Pancreas (tissue), 10 donors: ENCODE data around the gene CLEC9A. TPM values are rescaled to one million over a fixed set of nuclear protein-coding genes. Genes with fewer than 3 reads are reported as not detected.
A peak's percentile ranks its signal among the peaks of the same experiment; 100 is the strongest.

Source experiments
- ATAC-seq, 4 donors: fragments of 200-7000 bp; cut with Tn5 transposase; one replicate each; pipeline versions ENCODE4 v1.8.0 to v1.9.1; 2020; ENCODE audit warnings: mild to moderate bottlenecking in 4 of 4, moderate library complexity in 4 of 4
- DNase-seq, 6 donors: peaks; one replicate each; pipeline ENCODE4 v3.0.0-alpha.2; 2020
- FAIRE-seq: peaks from 2 replicates; lab custom pipeline; 2012; peaks lifted over from hg19 to GRCh38; lab: Jason Lieb, UNC
- H3K27ac ChIP-seq, 4 donors: fragments of 200-600 bp; sonication (generic); 1 replicate in 3 of 4; 2 replicates in 1 of 4; pipeline versions ENCODE4 v1.5.0 to v1.8.0; 2020
- H3K27me3 ChIP-seq, 4 donors: fragments of 200-600 bp; one replicate each; pipeline ENCODE4 v1.8.0; 2021
- H3K36me3 ChIP-seq, 3 donors: fragments of 200-600 bp; sonication (generic) in 1 of 3; one replicate each; pipeline versions ENCODE4 v1.5.0 to v1.8.0; 2020 to 2021
- H3K4me1 ChIP-seq, 3 donors: fragments of 200-600 bp; one replicate each; pipeline ENCODE4 v1.8.0; 2021
- H3K4me3 ChIP-seq, 4 donors: fragments of 200-600 bp; sonication (generic) in 2 of 4; one replicate each; pipeline versions ENCODE4 v1.5.0 to v1.8.0; 2020 to 2021
- H3K9me3 ChIP-seq, 4 donors: fragments of 200-600 bp; one replicate each; pipeline ENCODE4 v1.8.0; 2021
- WGBS, 2 donors: extraction: QIAGEN DNeasy Blood & Tissue Kit; methylation state at CpG; one replicate each; pipeline ENCODE4 v1.1.7; 2013; 5-methylcytosine and 5-hydroxymethylcytosine counted together
- intact Hi-C, 3 donors: fragments of 100-400 bp; cut with DNase I; formaldehyde crosslinking; loops; one replicate each; pipeline versions ENCODE4 v1.11.1 to v1.14.2; 2022
- polyA plus RNA-seq, 2 donors: library from polyadenylated mRNA; stranded (reverse); fragments of 200-250 nt; gene quantifications; one replicate each; pipeline ENCODE4 v1.2.3, GENCODE V29; 2013
- total RNA-seq, 6 donors: library from RNA; stranded (reverse); fragmentation: NEBNext Ultra II Directional in 4 of 6; extraction: Animal tissue kit (Norgen Biotek cat#: 25700) in 4 of 6; gene quantifications; one replicate each; pipeline versions ENCODE4 v1.2.1 to v1.2.4, GENCODE V29; 2021 to 2023
- TF ChIP-seq, protein P1 (sequence below), 4 donors: fragments of 200-600 bp; sonication (generic) in 3 of 4; IDR thresholded peaks; one replicate each; pipeline versions ENCODE4 v1.5.0 to v1.8.0; 2021; ENCODE audit warnings: antibody characterized with exemption in 4 of 4
- donor health status: healthy with polysubstance abuse.
- donor health status: DM: no; HTN: no; CAD: no; lungs with moderate emphysema.
- donor health status: DM: no; HTN: no; CAD: no.
- donor health status: control.
- donor health status: control.
- donor health status: Bipolar disorder and iron deficiency.
- donor health status: DM: yes; HTN: yes; CAD: no.
- donor health status: DM: no; HTN: no; CAD: no.
- donor health status: DM: no; HTN: no; CAD: no.
- donor health status: DM: yes; HTN: yes; CAD: no.

The CLEC9A gene
- total and polyA plus RNA-seq, 8 donors = 0.09 to 0.22 (median 0.18) TPM; not detected in 5

DNA sequence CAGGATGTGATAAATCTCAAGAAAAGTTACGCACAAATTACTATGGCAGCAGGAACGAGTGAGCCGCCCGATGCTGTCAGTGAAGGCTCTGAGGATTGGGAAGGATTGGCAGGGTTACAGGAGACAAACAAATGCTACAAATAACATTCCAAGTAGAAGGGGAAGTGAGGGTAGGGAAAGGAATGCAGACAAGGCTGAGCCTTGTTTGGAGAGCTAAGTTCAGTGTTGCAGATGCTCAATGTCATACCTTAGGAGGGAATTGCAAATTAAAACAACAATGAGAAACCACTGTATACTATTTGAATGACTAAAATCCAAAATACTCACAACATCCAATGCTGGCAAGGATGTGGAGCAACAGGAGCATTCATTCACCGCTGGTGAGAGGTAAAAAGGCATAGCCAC, 1.3 kb downstream of the CLEC9A start:
- ATAC-seq (no peak), FAIRE-seq (no peak), DNase-seq (no peak)
- TF ChIP-seq, protein P1, sequence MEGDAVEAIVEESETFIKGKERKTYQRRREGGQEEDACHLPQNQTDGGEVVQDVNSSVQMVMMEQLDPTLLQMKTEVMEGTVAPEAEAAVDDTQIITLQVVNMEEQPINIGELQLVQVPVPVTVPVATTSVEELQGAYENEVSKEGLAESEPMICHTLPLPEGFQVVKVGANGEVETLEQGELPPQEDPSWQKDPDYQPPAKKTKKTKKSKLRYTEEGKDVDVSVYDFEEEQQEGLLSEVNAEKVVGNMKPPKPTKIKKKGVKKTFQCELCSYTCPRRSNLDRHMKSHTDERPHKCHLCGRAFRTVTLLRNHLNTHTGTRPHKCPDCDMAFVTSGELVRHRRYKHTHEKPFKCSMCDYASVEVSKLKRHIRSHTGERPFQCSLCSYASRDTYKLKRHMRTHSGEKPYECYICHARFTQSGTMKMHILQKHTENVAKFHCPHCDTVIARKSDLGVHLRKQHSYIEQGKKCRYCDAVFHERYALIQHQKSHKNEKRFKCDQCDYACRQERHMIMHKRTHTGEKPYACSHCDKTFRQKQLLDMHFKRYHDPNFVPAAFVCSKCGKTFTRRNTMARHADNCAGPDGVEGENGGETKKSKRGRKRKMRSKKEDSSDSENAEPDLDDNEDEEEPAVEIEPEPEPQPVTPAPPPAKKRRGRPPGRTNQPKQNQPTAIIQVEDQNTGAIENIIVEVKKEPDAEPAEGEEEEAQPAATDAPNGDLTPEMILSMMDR (IDR thresholded peaks at IDR 0.05) = no peak
- WGBS, 2 donors = 66 to 77% methylated on average over 5 of the region's 5 CpGs
- intact Hi-C loops = no loop called here
- no peaks in the 10 kb centered on the region for H3K4me1 ChIP-seq
- no peaks in the 10 kb centered on the region for H3K9me3 ChIP-seq
- H3K27ac ChIP-seq = no peak overlapping the region
- no peaks in the 10 kb centered on the region for H3K27me3 ChIP-seq
- no peaks in the 10 kb centered on the region for H3K36me3 ChIP-seq
- no peak overlapping the region for H3K4me3 ChIP-seq

- DNase-seq (no peak), ATAC-seq (no peak), FAIRE-seq (no peak)
- Histone ChIP-seq H3K27ac (no peak overlapping the region), H3K9me3 (no peaks in the 10 kb centered on the region), H3K27me3 (no peaks in the 10 kb centered on the region), H3K4me3 (no peak overlapping the region), H3K36me3 (no peaks in the 10 kb centered on the region), H3K4me1 (no peaks in the 10 kb centered on the region)
- 39 to 82% methylated on average over 1 of the region's 1 CpG for WGBS, 2 donors
- TF ChIP-seq, protein P1 (IDR thresholded peaks at IDR 0.05) = peak in 1 of 4 donors; percentile 16
- intact Hi-C loops = no loop called here
Observed at GRCh38 chr12:10033783-10034545, 3.5 kb downstream of the CLEC9A start.

- Histone ChIP-seq H3K4me1 (no peaks in the 10 kb centered on the region), H3K36me3 (no peaks in the 10 kb centered on the region), H3K27ac (no peak overlapping the region), H3K9me3 (no peaks in the 10 kb centered on the region), H3K4me3 (no peak overlapping the region), H3K27me3 (no peaks in the 10 kb centered on the region)
- DNase-seq (no peak), FAIRE-seq (no peak), ATAC-seq (no peak)
- TF ChIP-seq, protein P1 (IDR thresholded peaks at IDR 0.05) = no peak
- intact Hi-C loops = no loop called here
Observed at GRCh38 chr12:10042167-10042566, 11.7 kb downstream of the CLEC9A start.

- 52 to 66% methylated on average over 3 of the region's 3 CpGs for WGBS, 2 donors
- ATAC-seq (no peak), DNase-seq (no peak), FAIRE-seq (no peak)
- TF ChIP-seq, protein P1 (IDR thresholded peaks at IDR 0.05) = no peak
- Histone ChIP-seq H3K4me3 (no peak overlapping the region), H3K9me3 (no peaks in the 10 kb centered on the region), H3K36me3 (no peaks in the 10 kb centered on the region), H3K4me1 (no peaks in the 10 kb centered on the region), H3K27me3 (no peaks in the 10 kb centered on the region), H3K27ac (no peak overlapping the region)
- intact Hi-C loops = no loop called here
Observed at GRCh38 chr12:10048526-10048925, 18.0 kb downstream of the CLEC9A start.

DNA sequence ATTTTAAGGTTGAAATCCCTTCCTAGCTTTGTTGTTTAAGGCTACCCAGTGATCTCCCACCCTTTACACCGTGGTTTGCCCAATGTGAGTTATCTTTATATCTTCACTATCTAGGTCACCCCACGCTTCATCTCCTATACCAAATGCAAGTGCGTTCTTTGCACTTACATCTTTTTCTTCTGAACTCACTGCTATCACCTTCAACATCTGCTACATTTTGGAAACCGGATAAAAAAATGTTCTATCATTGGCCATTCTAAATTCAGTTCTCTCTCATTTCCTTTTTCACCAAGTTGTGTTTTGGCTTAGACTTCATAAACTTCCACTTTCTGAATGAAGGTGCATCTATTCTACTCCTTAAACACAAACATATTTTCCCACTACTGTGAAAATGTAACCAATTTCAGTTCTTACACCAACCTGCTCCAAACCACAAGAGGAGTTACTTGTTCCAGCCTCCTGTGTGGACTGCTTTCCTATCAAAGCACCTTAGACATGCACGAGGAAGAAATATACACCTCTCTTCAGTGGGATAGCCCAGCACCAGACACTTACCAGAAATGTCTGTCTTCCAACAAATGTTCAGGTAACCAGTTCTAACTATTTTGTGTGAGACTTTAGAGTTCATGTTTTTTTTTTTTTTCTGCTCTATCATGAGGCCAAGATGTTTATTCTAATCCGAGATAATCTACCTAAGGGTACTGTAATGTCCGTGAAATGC, 21.9 kb downstream of the CLEC9A start:
- H3K27me3 ChIP-seq = peaks cover 0 to 2% (median 0%) of the 10 kb centered on the region in 4 donors
- FAIRE-seq = no peak
- TF ChIP-seq, protein P1 (IDR thresholded peaks at IDR 0.05) = no peak
- no peak overlapping the region for H3K27ac ChIP-seq
- no peaks in the 10 kb centered on the region for H3K36me3 ChIP-seq
- H3K4me1 ChIP-seq = no peaks in the 10 kb centered on the region
- H3K9me3 ChIP-seq = no peaks in the 10 kb centered on the region
- intact Hi-C loops = no loop called here
- ATAC-seq = no peak
- WGBS, 2 donors = 52 to 65% methylated on average over 7 of the region's 7 CpGs
- no peak overlapping the region for H3K4me3 ChIP-seq
- DNase-seq = no peak
